Measurements from ENCODE around the gene INO80B.
"Not testable (repeated sequence)": the region's sequence is repeated elsewhere in the genome, so short reads cannot be mapped to it uniquely, and the experiment has no call there.

The INO80B gene

DNA sequence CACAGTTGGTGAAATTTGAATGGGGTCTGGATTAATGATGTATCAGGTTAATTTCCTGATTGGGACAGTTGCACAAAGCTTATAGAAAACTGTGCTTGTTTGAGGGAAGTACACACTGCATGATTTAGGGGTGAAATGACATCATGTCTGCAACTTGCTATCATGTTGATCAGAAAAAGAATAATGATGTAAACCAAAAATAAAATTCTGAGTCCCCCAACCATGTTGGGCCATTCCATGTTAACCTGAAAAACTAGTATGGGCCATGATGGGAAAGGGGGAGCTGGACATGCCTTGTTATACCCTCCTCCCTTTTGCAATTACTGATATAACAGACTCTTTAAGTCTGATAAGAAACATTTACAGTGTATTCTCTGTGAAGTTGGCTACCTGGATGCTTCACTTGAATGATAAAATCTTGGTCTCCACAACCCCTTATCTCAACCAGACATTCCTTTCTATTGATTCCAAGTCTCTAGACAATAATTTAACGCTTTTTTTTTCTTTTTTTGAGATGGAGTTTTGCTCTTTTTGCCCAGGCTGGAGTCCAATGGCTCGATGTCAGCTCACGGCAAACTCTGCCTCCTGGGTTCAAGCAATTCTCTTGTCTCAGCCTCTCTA lies 4.2 kb upstream of the INO80B start:
- no peak for DNase-seq (ENCODE audit: low read depth)

DNA sequence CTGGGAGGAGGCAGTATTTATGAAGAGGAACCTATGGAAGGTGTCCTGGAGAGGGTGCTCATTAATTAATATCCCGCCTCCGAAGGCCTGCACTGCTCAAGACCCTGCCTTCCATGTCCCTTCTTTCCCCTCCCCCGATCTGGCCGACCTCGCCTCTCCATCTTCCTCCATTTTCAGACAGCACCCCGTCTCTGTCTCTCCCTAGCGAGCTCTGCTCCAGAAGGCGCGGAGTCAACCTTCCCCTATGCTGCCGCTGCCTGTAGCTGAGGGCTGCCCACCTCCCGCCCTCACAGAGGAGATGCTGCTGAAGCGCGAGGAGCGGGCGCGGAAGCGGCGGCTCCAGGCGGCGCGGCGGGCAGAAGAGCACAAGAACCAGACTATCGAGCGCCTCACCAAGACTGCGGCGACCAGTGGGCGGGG lies 2.3 kb downstream of the INO80B start:
- peak; percentile 53 for DNase-seq (ENCODE audit: low read depth)

DNA sequence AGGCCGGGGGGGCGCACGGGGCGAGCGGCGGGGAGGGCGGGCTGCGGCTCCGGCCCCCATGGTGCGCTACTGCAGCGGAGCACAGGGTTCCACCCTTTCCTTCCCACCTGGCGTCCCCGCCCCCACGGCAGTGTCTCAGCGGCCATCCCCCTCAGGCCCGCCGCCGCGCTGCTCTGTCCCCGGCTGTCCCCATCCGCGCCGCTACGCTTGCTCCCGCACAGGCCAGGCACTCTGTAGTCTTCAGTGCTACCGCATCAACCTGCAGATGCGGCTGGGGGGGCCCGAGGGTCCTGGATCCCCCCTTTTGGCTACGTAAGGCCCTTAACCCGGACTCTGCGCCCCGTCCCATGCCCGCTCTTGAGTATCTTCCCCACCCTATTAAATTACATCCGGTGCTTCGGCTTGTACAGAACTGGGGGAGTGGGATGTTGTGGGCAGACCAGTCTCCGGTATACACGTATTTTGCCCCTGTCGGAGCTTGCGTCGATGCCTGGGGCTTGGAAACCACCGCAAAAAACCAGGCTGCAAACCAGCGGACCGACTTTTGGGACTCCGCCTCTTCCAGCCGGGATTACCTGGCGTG lies 2.8 kb downstream of the INO80B start:
- DNase-seq (ENCODE audit: low read depth) = no peak

DNA sequence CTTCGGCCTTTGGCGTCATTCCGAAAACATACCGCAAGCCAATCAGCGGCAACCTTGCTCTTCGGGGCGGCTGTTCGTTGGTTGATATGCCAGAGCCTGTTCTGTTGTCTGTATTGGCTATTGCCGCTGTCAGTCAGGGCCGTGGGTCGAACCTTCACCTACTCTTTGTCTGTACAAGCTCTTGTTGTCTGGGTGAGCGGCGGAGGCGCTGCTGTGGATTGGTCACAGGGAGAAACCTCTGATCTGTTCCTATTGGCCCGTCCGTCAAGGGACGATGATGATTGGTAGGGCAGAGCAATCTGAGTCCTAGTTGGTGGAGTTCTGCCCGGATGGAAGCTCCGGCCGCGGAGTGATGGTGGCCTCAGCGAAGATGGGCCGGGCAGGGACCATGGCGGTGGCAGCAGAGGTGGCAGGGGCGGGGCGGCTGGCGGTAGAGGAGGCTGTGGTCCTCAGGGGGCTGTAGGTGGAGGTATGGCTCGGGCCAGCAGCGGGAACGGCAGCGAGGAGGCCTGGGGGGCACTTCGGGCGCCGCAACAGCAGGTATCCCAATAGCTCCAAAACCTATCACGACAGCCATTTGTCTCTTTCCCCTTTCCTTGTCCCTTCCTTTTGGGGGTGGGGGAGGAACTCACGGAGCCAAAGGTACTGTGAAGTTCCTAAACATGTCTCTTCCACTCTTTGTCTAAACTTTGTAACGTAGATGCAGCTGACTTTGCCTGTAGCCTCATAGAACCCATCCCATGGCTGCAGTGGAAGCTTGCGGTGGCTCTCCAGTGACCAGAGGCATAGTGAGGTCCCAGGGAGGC lies 3.4 kb downstream of the INO80B start, which contains the start of gene WBP1:
Gene WBP1 (plus strand): TSS at position 307 of the 806 bp plus-strand sequence. CDS start 165 bp downstream, at position 472.
- DNase-seq (ENCODE audit: low read depth) = peak; percentile 100

DNA sequence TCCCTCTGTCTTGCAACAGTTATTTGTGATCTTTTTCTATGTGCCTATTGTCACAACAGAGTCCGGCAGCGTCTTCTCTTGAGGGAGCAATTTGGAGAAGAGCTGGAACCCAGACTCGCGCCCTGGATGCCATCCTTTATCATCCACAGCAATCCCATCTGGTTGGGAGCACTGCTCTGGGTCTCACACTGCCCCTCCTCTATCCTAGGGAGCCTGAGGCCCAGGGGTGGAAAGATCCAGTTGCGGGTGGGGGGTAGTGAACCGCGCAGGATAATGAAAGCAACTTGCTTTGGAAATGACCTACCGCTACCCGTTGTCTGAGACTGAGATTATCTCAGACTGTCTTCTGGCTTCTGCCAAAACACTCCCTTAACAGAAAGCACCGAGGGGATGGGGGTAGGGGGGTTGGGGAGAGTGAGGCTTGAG lies 4.1 kb downstream of the INO80B start:
- DNase-seq (ENCODE audit: low read depth) = no peak

DNA sequence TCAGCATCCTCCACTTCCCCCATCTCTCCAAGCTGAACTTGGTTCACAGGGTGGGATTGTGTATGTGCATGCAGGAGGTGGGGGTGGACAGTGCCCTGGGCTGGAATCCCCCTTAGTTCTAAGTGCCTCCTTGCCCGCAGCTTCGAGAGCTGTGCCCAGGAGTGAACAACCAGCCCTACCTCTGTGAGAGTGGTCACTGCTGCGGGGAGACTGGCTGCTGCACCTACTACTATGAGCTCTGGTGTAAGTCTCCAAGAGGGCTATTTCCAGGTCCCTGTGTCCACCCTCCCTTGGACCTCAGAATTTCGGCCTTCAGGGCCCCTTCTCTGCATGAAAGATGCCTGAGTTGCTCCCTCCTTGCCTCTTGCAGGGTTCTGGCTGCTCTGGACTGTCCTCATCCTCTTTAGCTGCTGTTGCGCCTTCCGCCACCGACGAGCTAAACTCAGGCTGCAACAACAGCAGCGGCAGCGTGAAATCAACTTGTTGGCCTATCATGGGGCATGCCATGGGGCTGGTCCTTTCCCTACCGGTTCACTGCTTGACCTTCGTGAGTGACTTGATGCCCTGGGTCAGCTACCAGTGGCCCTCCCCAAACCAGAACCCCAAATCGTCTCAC lies 4.7 kb downstream of the INO80B start:
- DNase-seq (ENCODE audit: low read depth) = not testable (repeated sequence)

DNA sequence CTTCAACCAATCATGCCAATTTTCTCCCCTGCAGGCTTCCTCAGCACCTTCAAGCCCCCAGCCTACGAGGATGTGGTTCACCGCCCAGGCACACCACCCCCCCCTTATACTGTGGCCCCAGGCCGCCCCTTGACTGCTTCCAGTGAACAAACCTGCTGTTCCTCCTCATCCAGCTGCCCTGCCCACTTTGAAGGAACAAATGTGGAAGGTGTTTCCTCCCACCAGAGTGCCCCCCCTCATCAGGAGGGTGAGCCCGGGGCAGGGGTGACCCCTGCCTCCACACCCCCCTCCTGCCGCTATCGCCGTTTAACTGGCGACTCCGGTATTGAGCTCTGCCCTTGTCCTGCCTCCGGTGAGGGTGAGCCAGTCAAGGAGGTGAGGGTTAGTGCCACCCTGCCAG lies 5.3 kb downstream of the INO80B start:
- not testable (repeated sequence) for DNase-seq (ENCODE audit: low read depth)

DNA sequence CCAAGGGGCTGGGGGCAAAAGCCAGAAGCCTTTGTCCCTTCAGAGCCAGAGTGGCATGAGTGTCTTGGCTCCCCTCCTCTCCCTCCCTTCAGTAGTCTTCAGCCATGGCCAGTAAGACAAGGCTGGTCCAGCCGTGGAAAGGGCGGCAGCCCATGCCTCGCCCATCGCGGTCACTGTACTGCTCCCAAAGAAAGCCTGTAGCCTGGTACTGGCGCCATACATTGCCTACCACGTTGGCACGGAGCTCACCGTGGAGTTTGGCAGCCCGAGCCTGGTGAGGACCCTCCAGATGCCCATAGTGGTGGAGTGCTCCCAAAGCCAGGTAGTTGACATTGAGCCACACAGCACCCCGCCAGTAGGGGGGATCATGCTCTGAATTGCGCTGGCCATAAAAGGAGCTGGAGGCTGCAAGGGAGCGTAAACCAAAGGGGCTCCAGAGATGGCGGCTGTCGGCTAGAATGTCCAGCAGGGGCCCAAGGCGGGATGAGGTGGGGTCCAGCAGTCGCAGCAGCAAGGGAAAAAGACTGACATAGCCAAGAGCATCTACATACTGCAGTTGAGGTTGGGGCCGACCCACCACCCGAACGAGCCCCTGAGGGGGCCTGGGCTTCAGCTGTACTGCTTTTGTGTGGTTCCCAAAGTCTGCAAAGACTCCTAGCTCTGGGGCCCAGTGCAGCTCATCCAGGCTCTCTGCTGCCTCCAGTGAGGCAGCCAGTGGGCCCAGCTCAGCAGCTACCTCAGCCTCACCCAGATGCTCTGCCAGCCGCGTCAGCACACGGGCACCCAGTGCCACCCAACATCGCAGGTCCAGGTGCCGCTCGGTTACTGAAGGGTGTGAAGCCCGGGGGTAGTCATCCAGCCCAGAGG lies 6.5 kb downstream of the INO80B start:
- no peak for DNase-seq (ENCODE audit: low read depth)

DNA sequence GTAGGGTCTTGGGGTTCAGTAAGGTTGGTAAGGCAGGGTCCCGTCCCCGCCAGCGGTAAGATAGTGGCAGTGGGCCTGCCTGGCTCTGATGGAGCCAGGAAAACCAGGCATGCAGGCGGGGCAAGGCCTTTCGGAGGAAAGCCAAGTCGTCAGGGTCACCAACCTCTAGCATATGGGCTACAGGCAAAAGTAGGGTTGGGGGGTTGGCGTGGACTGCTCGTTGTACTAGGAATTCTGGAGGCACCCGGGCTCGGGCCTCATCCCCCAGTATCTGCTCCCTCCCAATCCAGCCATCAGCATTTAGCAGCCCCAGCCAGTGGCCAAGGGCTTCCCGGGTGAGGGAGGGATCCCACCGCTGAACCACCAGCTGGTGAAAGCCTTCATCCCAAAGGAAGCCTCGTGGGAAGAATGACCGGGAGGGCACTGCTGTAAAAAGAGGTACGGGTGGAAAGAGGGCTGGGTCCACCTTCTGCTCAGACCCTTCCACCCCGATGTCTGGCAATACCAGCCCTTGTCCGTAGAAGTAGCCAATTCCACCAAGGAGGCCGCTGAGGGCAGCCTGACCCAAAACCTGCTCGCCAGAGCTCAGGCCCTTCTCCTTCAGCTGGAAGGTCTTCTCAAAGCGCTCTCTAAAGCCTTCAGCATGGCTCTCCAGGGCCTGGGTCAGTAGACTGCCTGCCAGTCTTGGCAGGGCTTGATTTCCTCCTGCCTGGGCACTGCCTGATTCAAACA lies 7.3 kb downstream of the INO80B start:
- no peak for DNase-seq (ENCODE audit: low read depth)

DNA sequence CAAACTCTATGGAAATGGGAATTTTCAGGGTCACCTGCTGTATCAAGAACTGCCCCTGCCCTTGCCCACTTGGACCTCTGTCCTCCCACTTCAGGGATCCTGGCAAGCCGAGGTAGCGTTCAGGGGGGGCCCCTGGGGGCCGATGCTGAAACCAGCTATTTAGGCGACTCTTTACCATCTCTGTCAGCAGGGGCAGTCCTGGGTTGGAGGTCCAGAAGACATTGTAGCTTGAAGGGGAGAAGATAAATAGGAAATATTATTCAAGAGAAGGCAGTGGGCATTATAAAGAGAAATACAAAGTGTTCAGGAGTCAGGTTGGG lies 7.9 kb downstream of the INO80B start:
- DNase-seq (ENCODE audit: low read depth) = no peak

DNA sequence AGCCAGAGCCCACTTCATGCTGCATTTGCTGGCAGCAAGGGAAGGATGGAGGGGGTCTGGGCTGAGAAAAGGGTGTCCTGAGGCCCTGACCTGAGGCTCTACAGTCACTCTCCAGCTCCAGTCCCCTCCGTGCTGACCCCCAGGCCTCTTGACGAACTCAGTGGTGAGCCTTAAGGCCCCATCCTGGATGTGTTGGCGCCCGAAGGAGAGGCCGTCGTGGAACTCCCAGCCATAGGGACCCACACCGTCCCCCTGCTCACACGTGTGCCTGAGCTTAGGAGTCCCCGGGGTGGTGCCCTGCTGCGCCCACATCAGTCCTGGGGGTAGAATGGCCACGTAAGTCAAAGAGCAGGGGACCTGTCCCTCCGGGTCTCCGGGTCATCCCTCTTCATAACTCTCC lies 9.5 kb downstream of the INO80B start:
- DNase-seq (ENCODE audit: low read depth) = no peak

DNA sequence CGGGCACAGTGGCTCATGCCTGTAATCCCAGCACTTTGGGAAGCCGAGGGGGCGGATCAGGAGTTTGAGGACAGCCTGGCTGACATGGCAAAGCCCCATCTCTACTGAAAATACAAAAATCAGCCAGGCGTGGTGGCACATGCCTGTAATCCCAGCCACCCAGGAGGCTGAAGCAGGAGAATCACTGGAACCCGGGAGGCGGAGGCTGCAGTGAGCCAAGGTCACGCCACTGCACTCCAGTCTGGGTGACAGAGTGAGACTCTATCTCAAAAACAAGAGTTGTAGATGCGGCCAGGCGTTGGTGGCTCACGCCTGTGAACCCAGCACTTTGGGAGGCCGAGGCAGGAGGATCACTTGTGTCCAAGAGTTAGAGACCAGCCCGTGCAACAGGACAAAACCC lies 15.9 kb downstream of the INO80B start:
- DNase-seq (ENCODE audit: low read depth) = not testable (repeated sequence)

DNA sequence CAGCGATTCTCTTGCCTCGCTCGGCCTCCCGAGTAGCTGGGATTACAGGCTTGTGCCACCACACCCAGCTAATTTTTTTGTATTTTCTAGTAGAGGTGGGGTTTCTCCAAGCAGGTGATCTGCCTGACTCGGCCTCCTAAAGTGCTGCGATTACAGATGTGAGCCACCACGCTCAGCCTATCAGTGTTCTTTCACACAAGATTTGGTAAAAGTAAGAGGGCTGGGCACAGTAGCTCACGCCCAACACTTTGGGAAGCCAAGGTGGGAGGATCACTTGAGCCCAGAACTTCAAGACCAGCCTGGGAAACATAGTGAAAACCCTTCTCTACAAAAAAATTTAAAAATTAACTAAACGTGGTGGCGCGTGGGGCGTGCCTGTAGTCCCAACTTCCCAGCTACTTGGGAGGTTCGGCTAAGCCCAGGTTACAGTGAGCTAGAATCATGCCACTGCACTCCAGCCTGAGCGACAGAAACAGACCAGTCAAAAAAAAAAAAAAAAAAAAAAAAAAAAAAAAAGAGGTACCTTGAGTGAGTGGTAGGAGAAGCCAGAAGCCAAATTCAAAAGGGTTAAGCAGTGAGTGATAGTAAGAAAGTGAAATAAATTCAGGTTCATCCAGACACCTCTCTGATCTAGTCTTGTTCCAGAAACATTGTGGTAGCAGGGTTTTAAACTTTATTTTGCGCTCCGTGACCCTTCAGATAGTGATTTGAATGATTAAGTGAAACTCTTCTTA lies 16.6 kb downstream of the INO80B start:
- DNase-seq (ENCODE audit: low read depth) = no peak

DNA sequence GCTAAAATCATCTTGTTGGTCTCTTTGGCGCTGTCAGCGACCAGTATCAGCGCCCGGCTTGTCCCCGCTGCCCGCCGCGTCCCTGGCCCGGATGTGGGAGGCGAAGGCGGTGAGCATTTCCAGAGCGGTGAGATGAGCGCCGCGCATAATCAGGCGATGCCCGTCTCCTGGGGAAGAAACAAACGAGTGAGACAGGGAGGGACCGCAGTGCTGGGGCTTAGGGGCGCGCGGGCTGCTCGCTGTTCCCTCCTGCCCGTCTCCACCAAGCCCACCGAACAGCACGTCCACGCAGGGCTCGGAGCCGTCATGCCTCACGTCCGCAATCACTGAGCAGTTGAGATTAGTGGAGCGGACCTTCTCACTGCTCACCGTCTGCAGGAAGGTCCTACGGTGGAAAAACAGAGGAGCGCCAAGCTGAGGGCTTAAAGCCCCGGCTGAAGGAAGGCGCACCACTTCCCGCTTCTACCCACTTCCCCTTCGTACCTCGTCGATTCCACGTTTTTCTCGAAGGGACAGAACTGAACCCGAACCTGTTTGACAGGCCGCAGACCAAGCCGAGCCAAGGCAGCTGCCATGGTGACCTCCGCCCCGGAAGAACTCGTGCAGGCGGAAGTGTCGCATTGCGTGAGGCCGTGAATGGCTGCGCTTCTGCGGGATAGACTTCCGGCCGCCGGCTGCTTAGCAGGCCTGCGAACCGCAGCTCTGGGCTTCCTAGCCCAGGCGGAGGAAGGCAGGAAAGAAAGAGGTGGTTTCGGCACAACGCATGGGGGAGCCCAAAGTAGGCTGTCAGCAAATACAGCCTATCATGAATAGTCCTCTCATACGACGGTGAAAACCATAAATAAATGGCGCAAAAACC lies 17.4 kb downstream of the INO80B start, which contains the start of gene MRPL53:
Gene MRPL53 (minus strand): TSS at position 595 of the 859 bp plus-strand sequence. CDS start 20 bp downstream, at position 575.
- peak; percentile 95 for DNase-seq (ENCODE audit: low read depth)

DNA sequence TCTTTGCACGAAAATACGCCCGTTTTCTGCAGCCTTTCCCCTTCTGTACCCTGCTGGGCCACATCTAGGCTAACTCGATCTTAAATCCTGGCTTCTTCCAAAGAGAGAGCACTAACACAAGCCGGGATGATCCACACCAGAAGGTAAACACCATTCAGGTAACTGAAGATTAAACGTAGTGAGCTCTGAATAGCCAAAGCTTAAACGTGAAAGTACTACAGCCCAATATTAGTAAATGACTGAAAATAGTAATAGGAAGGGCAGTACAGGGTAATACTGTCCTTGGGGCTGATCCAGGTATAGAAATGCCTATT lies 18.0 kb downstream of the INO80B start:
- no peak for DNase-seq (ENCODE audit: low read depth)

DNA sequence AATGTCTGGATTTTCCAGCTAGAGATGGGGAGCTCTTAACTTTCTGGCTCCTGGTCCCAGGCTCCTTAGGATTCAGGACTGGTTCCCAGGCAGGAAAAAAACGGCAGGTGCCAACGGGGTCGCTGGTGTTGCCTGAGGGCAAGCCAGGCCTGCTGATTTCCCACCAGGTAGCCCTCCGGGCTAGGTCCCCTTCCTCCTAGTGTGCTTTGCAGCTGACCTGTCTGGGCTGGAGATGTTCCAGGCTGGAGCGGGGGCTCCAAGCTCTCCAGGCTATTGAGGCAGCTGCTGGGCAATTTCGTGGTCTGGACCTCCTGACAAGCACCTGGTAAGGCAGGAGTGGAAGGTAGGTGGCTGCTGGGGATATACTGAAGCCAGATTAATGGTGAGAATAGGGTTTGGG lies 19.6 kb downstream of the INO80B start:
- DNase-seq (ENCODE audit: low read depth) = no peak

DNA sequence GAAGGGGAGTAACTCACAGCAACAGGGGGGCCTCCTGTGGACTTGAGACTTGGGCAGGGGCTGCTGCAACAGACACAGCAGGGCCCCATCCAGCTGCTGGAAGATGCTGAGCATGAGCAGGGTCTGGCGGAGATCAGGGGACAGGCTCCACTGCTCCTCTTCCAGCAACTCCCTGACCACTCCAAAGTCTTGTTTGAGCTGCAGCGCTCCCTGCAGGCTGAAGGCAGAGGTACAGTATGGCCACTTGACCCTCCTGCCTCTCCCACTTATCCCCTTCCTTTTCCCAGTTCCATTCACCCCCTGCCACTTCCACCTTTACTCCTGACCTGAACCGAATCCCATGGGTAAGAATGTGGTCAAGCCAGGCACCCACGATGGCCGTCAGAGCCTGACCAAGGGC lies 20.0 kb downstream of the INO80B start:
- DNase-seq (ENCODE audit: low read depth) = no peak

DNA sequence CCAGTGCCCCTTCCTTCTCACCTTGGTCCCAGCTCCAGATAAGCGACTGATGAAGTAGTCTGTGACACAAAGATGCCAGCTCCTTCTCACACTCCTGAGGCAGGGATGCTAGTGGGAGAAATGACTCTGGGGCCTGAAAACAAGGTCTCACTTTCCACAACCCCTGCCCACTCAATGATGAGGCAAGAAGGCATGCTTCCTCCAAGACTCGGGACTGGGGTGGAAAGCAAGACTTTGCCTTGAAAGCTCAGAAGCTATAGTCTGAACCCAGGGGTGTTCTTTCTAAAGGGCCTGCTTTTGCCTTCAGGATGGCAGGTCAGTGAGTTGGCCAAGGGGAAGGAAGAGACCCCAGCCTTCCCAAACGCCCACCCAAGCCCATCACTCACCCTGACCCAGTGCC lies 26.5 kb downstream of the INO80B start:
- DNase-seq (ENCODE audit: low read depth) = no peak

DNA sequence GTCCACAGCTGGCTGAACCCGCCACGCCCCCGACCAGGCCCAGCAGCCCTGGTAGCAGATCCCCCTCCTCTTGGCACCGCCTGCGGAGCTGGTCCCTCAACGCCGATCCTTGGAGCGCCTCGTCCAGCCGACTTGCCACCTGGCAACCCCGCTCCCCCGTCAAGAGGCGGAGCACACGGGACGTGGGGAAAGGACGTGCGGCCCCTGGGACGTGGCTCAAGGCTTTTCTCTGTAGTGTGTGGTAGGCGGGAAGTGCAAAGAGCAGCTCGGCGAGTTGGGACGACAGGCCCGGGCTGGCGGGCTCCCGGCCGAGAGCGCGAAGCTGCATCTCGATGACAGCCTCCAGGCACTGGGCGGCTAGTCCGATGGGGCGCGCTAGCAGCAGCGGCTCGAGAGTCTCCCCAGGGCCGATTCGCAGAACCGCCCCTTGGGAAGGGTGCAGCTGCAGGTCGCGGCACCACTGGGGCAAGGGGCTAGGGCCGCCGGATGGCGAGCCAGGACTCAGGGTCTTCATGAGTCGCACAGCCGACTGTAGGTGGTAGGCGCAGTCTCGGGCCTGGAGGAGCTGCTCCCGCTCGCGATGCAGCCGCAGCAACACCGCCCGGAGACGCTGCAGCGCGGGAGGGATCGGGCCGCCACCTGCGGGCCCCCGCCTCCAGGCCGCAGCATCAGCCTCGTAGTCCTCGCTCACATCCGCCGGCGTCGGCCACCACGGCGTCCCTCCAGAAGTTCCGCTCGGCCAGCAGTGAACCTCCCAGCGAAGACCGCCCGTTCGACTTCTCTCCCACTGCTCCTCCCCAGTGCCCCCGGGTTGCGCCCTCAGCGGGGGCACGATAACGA lies 27.3 kb downstream of the INO80B start:
- no peak for DNase-seq (ENCODE audit: low read depth)
